MM.1S (cell line): Measurements from ENCODE around the gene NUP214.
A peak's percentile ranks its signal among the peaks of the same experiment; 100 is the strongest.

ENCODE experiments used
- DNase-seq: peaks from one replicate; pipeline ENCODE4 v3.0.0-alpha.2; 2015
- H2AFZ ChIP-seq: fragments of 300-600 bp; sonication (generic); 2 replicates; pipeline ENCODE4 v1.6.0; 2016; ENCODE audit warnings: antibody characterized with exemption, low read length
- H3F3A ChIP-seq: fragments of 300-600 bp; sonication (generic); 2 replicates; pipeline ENCODE4 v1.6.1; 2016; ENCODE audit warnings: mild to moderate bottlenecking, antibody characterized with exemption, low read length, moderate library complexity, mixed read lengths; ENCODE audit not compliant: insufficient read depth
- H3K27ac ChIP-seq: fragments of 300-600 bp; sonication (generic); 2 replicates; pipeline ENCODE4 v1.5.1; 2016; ENCODE audit warnings: mild to moderate bottlenecking, low read length
- H3K27me3 ChIP-seq: fragments of 300-600 bp; sonication (generic); replicated peaks from 2 replicates; pipeline ENCODE4 v1.6.0; 2016; ENCODE audit warnings: low read length; ENCODE audit not compliant: insufficient read depth
- H3K36me3 ChIP-seq: fragments of 300-600 bp; sonication (generic); replicated peaks from 2 replicates; pipeline ENCODE4 v1.6.1; 2016; ENCODE audit warnings: mild to moderate bottlenecking, low read length, mixed read lengths; ENCODE audit not compliant: insufficient read depth
- H3K4me1 ChIP-seq: fragments of 300-600 bp; sonication (generic); 2 replicates; pipeline ENCODE4 v1.6.1; 2016; ENCODE audit warnings: low read length, mixed read lengths
- H3K4me2 ChIP-seq: fragments of 300-600 bp; sonication (generic); 2 replicates; pipeline ENCODE4 v1.6.0; 2016; ENCODE audit warnings: low read depth, low read length
- H3K4me3 ChIP-seq: fragments of 300-600 bp; sonication (generic); 2 replicates; pipeline ENCODE4 v1.5.1; 2016; ENCODE audit warnings: low read length, mixed read lengths
- H3K79me2 ChIP-seq: fragments of 300-600 bp; sonication (generic); 2 replicates; pipeline ENCODE4 v1.6.1; 2016; ENCODE audit warnings: mixed run types, low read length, mixed read lengths
- H3K9ac ChIP-seq: fragments of 300-600 bp; sonication (generic); 2 replicates; pipeline ENCODE4 v1.6.1; 2016; ENCODE audit warnings: low read length, mixed read lengths
- H3K9me2 ChIP-seq: fragments of 300-600 bp; sonication (generic); replicated peaks from 2 replicates; pipeline ENCODE4 v1.6.1; 2016; ENCODE audit warnings: mild to moderate bottlenecking, low read length, mixed read lengths; ENCODE audit not compliant: insufficient read depth
- H3K9me3 ChIP-seq: fragments of 300-600 bp; sonication (generic); replicated peaks from 2 replicates; pipeline ENCODE4 v1.6.1; 2016; ENCODE audit warnings: mild to moderate bottlenecking, low read length, mixed read lengths; ENCODE audit not compliant: insufficient read depth
- H4K20me1 ChIP-seq: fragments of 300-600 bp; sonication (generic); 2 replicates; pipeline ENCODE4 v1.6.1; 2016; ENCODE audit warnings: mild to moderate bottlenecking, low read length, moderate library complexity, mixed read lengths; ENCODE audit not compliant: insufficient read depth
- CTCF ChIP-seq: fragments of 300-600 bp; sonication (generic); IDR thresholded peaks from 2 replicates; pipeline ENCODE4 v1.5.1; 2016; ENCODE audit warnings: antibody characterized with exemption, low read length, mixed read lengths
- EZH2 ChIP-seq: fragments of 300-600 bp; sonication (generic); optimal IDR thresholded peaks from 2 replicates; pipeline ENCODE3; 2017; ENCODE audit warnings: low read depth, mild to moderate bottlenecking, antibody characterized with exemption, low read length, mixed read lengths
- EZH2phosphoT487 ChIP-seq: fragments of 300-600 bp; sonication (generic); IDR thresholded peaks from 2 replicates; pipeline ENCODE4 v1.6.1; 2018; ENCODE audit warnings: antibody characterized with exemption, low read length

The NUP214 gene

GRCh38 chr9:131237291-131237690, 111.9 kb downstream of the NUP214 start:
- Histone ChIP-seq H3K9me2 (no peaks in the 10 kb centered on the region), H3F3A (peaks cover 12% of the 10 kb centered on the region), H3K27me3 (no peaks in the 10 kb centered on the region), H2AFZ (no peak overlapping the region), H3K9me3 (no peaks in the 10 kb centered on the region), H3K4me2 (peak overlapping the region; percentile 77), H3K9ac (peak overlapping the region; percentile 67; the same call in 1 of the 2 replicates), H3K4me3 (no peak overlapping the region), H3K79me2 (no peaks in the 10 kb centered on the region), H3K36me3 (no peaks in the 10 kb centered on the region; the same call in 1 of the 2 replicates), H4K20me1 (no peaks in the 10 kb centered on the region), H3K4me1 (peaks cover 25% of the 10 kb centered on the region), H3K27ac (peak overlapping the region; percentile 91; the same call in 1 of the 2 replicates)
- no peak for DNase-seq
- no peak for TF ChIP-seq CTCF
- no peak for TF ChIP-seq EZH2
- TF ChIP-seq EZH2phosphoT487: no peak

- H3K4me3 ChIP-seq: peak overlapping the region; percentile 31; the same call in 1 of the 2 replicates
- peak overlapping the region; percentile 40 for H2AFZ ChIP-seq
- DNase-seq: peak; percentile 93
- H3K27me3 ChIP-seq: no peaks in the 10 kb centered on the region
- H3F3A ChIP-seq: peaks cover 12% of the 10 kb centered on the region
- peak overlapping the region; percentile 67 for H3K9ac ChIP-seq
- no peaks in the 10 kb centered on the region for H3K9me2 ChIP-seq
- H3K36me3 ChIP-seq: no peaks in the 10 kb centered on the region; the same call in 1 of the 2 replicates
- H3K27ac ChIP-seq: peak overlapping the region; percentile 91
- H3K4me2 ChIP-seq: peak overlapping the region; percentile 77
- TF ChIP-seq EZH2phosphoT487 (no peak), CTCF (no peak), EZH2 (no peak)
- H3K9me3 ChIP-seq: no peaks in the 10 kb centered on the region
- no peaks in the 10 kb centered on the region for H3K79me2 ChIP-seq
- no peaks in the 10 kb centered on the region for H4K20me1 ChIP-seq
- peaks cover 25% of the 10 kb centered on the region for H3K4me1 ChIP-seq
Observed at GRCh38 chr9:131237931-131238401, 112.6 kb downstream of the NUP214 start.

GRCh38 chr9:131238402-131239021, 113.1 kb downstream of the NUP214 start:
- no peak overlapping the region for H3K4me3 ChIP-seq
- H3K9ac ChIP-seq: peak overlapping the region; percentile 67
- peak overlapping the region; percentile 91 for H3K27ac ChIP-seq
- H3K4me1 ChIP-seq: peaks cover 25% of the 10 kb centered on the region
- H3F3A ChIP-seq: peaks cover 12% of the 10 kb centered on the region
- H3K79me2 ChIP-seq: no peaks in the 10 kb centered on the region
- peak overlapping the region; percentile 77 for H3K4me2 ChIP-seq
- H2AFZ ChIP-seq: peak overlapping the region; percentile 40
- H3K27me3 ChIP-seq: no peaks in the 10 kb centered on the region
- DNase-seq: peak; percentile 83
- no peaks in the 10 kb centered on the region for H4K20me1 ChIP-seq
- no peaks in the 10 kb centered on the region for H3K9me2 ChIP-seq
- no peaks in the 10 kb centered on the region for H3K36me3 ChIP-seq
- no peak for TF ChIP-seq EZH2phosphoT487
- TF ChIP-seq EZH2: no peak
- no peak for TF ChIP-seq CTCF
- H3K9me3 ChIP-seq: no peaks in the 10 kb centered on the region
